Stimulated activated CD8-positive, alpha-beta memory T cell treated with anti-CD3 and anti-CD28 coated beads, Interleukin-15, amount 100 ng/mL, for 1 hour (primary cell): ENCODE data around the gene LHPP.
"Not testable (repeated sequence)": the region's sequence is repeated elsewhere in the genome, so short reads cannot be mapped to it uniquely, and the experiment has no call there.

Source experiments
- DNase-seq: peaks from one replicate; pipeline ENCODE4 v3.0.0-alpha.2; 2020; ENCODE audit warnings: low read depth

Gene LHPP

GRCh38 chr10:124606822-124607221 is 145.2 kb downstream of the LHPP start:
- no peak for DNase-seq

- DNase-seq: no peak
These were observed 146.1 kb downstream of the LHPP start for GRCh38 chr10:124607693-124608092.

GRCh38 chr10:124608093-124608721 is 146.6 kb downstream of the LHPP start:
- DNase-seq: no peak

- DNase-seq: no peak
These were observed 148.1 kb downstream of the LHPP start for GRCh38 chr10:124609698-124610097.

GRCh38 chr10:124610186-124610585 is 148.6 kb downstream of the LHPP start:
- DNase-seq: not testable (repeated sequence)

GRCh38 chr10:124610851-124611250 is 149.2 kb downstream of the LHPP start:
- DNase-seq: not testable (repeated sequence)

GRCh38 chr10:124611738-124612137 is 150.1 kb downstream of the LHPP start:
- no peak for DNase-seq

GRCh38 chr10:124612611-124613498 is 151.2 kb downstream of the LHPP start:
- DNase-seq: no peak

- no peak for DNase-seq
These were observed 152.5 kb downstream of the LHPP start for GRCh38 chr10:124614003-124614659.

GRCh38 chr10:124615259-124615658 is 153.6 kb downstream of the LHPP start:
- DNase-seq: no peak

GRCh38 chr10:124616040-124616835 is 154.6 kb downstream of the LHPP start:
- no peak for DNase-seq

GRCh38 chr10:124616836-124617130 is 155.2 kb downstream of the LHPP start:
- no peak for DNase-seq

GRCh38 chr10:124618470-124619073 is 156.9 kb downstream of the LHPP start:
- DNase-seq: no peak

GRCh38 chr10:124619195-124619594 is 157.6 kb downstream of the LHPP start:
- DNase-seq: no peak

- DNase-seq: no peak
These were observed 158.3 kb downstream of the LHPP start for GRCh38 chr10:124619802-124620490.

GRCh38 chr10:124621637-124622036 is 160.0 kb downstream of the LHPP start:
- DNase-seq: no peak

GRCh38 chr10:124622158-124622557 is 160.5 kb downstream of the LHPP start:
- DNase-seq: no peak

- no peak for DNase-seq
These were observed 161.4 kb downstream of the LHPP start for GRCh38 chr10:124622866-124623536.

- DNase-seq: no peak
These were observed 162.4 kb downstream of the LHPP start for GRCh38 chr10:124624006-124624405.

- DNase-seq: no peak
These were observed 162.8 kb downstream of the LHPP start for GRCh38 chr10:124624466-124624865.

GRCh38 chr10:124624895-124625294 is 163.3 kb downstream of the LHPP start:
- DNase-seq: no peak
